SK-N-DZ (cell line): ENCODE measurements around the gene MAML2.
"Not testable (repeated sequence)": the region's sequence is repeated elsewhere in the genome, so short reads cannot be mapped to it uniquely, and the experiment has no call there.

Source experiments
- DNase-seq: peaks from one replicate; pipeline ENCODE4 v3.0.0-alpha.2; 2015; ENCODE audit warnings: low spot score

Gene MAML2

DNA sequence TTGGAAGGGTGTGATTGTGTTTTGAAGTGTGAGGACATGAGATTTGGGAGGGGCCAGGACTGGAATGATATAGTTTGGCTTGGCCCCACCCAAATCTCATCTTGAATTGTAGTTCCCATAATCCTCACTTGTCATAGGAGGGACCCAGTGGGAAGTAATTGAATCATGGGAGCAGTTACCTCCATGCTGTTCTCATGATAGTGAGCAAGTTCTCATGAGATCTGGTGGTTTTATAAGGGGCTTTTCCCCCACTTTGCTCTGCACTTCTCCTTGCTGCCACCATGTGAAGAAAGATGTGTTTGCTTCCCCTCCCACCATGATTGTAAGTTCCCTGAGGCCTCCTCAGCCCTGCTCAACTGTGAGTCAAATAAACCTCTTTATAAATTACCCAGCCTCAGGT is 71.6 kb downstream of the MAML2 start:
- not testable (repeated sequence) for DNase-seq

- not testable (repeated sequence) for DNase-seq
Measured at GRCh38 chr11:96268527-96268926, 74.5 kb downstream of the MAML2 start.

- no peak for DNase-seq
Measured at GRCh38 chr11:96267496-96268032, 75.4 kb downstream of the MAML2 start.

DNA sequence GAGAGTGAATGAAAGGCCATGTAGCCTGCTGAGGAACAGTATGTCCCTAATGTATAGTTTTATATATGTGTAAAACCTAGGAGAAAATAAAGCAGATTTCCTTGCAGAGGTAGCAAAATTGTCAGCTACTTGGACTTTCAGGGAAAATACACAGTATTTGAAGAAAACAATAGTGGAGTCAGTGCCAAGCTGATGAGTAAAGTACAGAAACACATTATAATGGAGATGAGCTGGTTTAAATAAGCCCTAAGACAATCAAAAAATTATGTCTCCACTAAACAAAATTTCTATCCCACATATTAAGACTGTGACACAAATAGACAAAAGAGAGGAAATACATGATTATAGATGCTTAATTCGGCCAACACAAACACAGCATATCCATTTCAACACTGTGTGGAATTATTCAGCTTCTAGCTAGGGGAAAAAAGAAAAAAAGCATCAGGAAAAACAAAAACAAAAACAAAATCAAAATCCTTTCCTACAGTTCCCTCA is 75.9 kb downstream of the MAML2 start:
- DNase-seq, result no peak

DNA sequence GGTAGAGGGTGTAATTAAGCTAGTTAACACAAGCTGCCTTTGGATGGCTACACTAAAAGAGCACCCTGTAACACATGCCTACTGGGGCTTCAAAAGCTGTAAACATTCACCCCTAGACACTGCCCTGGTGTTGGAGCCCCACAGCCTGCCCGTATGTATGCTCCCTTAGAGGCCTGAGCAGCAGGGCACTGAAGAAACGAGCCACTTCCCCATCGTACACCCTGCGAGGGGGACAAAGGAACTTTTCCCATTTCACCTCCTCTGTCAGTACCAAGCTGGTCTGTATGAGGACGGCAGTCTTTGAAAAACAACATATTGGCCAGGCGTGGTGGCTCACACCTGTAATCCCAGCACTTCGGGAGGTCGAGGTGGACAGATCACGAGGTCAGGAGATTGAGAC is 77.0 kb downstream of the MAML2 start:
- no peak for DNase-seq

DNA sequence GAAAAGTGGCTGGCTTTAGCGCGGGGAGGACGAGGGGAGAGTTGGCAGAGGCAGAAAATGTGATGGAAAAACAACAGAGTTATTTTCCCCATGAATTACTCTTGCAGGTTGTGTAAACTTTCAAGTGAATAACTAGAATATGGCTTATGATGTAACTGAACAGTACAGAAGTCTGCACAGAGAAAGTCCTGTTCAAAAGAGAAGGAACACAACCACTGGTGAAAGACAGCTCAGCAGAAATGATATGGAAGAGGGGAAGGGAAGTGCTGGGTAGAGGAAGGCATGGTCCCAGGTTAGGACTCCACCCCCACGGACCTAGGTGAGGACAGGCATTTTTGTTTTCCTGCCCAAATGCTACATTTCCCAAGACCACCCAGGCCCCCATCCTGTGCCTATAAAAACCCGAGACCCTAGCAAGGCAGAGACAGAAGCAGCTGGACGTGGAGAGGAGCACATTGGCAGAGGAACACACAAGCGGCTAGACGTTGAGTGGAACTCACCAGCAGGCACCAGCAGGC is 77.7 kb downstream of the MAML2 start:
- DNase-seq, result no peak

DNA sequence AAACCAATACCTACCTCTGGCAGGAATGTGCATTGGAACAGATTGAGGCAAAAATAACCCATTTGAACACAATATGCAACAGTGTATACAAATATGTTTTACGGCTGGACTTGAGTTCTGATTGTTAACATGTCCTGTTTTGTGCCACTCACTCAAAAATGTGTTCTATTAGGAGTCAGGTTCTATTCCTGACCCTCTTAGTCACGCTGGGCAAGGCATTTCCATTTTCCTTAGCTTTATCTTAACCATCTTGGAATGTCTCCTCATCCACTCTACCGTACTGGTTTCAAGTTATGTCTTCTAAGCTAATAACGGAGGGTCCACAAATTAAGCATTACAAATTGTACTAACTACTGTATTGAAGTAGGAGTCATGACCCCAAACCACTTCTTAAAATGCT is 78.6 kb downstream of the MAML2 start:
- DNase-seq, result no peak

DNA sequence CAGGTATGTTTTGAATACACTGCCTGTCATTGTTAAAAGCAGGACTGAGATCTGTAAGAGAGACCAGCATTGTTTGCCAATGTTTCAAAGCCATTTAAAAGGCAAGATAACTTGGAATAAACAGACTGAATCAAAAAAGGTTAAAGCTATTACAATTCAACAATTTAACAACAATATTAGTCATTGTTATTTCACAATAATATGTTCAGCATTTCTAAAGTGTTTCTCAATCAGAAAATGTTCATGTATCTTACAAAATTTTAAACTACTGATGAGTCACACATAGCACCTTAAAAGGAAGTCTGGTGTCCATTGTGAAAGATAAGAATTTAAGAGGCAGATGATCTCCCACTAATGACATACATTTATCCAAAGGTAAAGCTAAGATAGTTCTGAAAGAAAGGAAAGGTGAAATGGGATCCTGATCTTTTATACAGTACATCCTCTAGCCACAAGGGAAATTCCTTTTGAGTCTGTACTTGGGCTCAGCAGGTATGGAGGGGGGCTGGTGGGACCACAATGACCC is 79.7 kb downstream of the MAML2 start:
- no peak for DNase-seq

- DNase-seq, result no peak
Measured at GRCh38 chr11:96260532-96260931, 82.5 kb downstream of the MAML2 start.

DNA sequence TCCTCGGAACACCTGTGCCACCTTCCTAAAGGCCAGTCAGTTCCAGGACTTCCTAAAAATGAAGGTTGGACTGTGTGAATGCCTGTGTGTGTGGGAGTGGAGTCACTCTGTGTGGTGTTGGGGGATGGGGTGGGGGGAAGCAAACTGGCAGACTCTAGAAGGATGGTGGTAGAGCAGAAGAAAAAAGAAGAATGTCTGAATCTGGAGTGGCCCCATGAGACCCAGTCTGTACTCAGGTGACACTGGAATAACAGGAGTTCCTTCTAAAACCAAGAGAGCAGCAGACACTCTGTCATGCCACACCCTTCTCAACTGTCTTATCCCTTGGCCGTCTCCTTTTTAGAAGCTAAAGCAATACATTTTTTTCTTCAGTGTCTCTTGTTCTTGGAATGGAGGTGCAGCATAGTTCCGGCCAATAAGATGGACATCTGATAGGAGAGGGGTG is 82.9 kb downstream of the MAML2 start:
- no peak for DNase-seq

GRCh38 chr11:96259134-96259830 is 83.7 kb downstream of the MAML2 start:
- DNase-seq, result no peak

DNA sequence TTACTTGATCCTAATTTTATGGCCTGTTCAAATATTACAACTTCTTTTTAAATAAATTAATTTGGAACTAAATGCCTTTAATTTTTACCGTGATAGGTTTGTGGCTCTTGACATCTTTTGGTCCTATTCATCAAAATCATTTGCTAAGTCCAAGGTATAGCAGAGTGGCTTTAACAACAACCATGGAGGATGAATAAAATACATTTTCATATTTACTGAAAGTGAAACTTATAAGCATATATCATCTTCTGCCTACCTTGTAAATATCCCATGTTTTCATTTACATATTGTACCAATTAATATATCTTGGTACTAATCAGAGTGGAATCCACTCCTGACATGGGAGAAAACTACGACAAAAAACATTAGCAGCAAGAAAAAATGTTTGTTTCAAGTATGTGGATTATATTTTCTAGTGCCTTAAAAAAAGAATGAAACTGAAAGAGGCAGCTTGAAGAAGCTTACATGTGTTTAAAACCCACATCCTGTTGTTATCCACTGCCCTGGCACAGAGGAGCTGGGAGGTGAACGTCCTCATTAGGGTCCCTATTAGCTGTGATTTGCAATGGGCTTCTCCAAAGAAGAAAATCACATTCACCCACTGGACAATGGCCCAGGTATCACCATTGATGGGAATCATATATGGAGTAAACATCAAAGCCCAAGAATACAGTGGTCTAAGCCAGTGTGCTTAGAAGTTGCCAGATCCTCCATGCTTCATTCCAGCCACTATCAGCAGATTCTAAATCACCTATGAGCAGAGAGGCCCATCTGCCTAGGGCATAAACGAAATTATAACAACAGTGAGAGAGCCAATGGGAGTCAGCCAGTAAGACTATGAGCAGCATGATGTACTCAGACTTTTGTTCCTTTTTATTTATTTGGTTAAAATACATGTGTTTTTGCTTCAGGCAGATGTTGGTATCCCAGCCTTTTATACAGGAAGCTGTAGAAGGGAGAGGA is 84.7 kb downstream of the MAML2 start:
- no peak for DNase-seq

GRCh38 chr11:96257036-96257435 is 86.0 kb downstream of the MAML2 start:
- no peak for DNase-seq

GRCh38 chr11:96256215-96257011 is 86.6 kb downstream of the MAML2 start:
- DNase-seq, result no peak

DNA sequence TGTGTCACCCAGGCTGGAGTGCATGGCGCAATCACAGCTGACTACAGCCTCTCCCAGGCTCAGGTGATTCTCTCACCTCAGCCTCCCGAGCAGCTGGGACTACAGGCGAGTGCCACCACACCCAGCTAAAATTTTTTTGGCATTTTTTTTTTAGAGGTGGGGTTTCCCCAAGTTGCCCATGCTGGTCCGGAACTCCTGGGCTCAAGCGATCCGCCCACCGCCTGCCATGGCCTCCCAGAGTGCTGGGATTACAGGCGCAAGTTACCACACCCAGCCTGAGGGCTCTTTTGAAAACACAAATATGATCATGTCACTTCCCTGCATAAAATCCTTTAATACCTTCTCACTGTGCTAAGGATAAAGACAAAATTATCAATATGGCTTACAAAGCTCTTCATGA is 88.1 kb downstream of the MAML2 start:
- DNase-seq, result no peak

DNA sequence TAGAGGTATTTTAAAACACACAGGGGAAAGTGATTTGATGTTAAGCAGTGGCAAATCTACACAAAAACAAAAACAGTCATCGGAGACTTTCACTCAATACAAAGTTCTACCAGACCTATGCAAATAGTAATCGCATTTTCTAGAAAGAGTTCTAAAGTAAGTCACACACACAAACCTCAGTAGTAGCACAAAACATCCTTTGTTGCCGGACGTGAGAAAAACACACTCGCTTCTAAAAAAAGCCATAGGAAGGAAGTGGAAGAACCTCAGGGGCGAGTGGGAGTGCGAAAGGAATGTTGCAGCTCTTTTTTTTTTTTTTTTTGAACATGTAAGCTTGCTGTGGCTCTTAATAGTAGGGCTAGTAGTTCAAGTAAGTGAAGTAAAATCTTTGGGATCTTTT is 88.9 kb downstream of the MAML2 start:
- no peak for DNase-seq

- no peak for DNase-seq
Measured at GRCh38 chr11:96246718-96247552, 96.1 kb downstream of the MAML2 start.

DNA sequence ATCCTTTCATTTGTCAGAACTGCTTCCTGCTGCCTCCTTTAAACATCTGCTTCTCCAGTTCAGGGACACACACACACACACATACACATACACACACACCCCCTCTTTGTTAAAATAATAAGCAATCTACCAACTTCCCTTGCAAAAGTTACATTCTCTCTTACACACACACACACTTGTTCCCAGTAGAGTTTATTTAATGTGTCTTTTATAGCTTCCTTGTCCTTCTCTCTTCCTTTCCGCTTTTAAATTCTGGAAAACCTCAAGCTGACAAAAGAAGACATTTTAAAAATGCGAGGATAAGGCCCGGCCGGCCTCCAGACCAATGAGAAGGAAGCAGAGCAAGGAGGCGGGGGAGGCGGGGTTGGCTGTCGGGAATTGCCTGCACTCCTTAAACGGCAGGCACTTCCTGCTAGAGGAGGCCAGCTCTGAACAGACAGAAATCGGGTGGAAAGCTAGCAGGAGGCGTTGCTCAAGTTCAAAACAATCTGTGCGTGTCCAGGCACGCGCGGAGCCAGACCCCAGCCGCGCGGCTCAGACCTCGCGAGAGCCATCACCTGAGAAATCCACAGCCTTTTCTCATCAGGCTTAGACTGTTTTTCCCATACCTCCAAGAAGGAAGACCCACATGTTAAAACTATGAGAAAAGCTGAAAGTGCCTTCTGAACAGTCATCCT is 99.9 kb downstream of the MAML2 start:
- peak; percentile 91 for DNase-seq

GRCh38 chr11:96242191-96242847 is 100.7 kb downstream of the MAML2 start:
- DNase-seq, result no peak
